Keratinocyte (primary cell): ENCODE data around the gene ZNF862. TPM values are rescaled to one million over a fixed set of nuclear protein-coding genes. Genes with fewer than 3 reads are reported as not detected.
"Not testable (repeated sequence)": the region's sequence is repeated elsewhere in the genome, so short reads cannot be mapped to it uniquely, and the experiment has no call there.

Experiments used
- DNase-seq: peaks from one replicate; pipeline ENCODE4 v3.0.0-alpha.2; 2011; ENCODE audit warnings: low read depth, missing footprints, low spot score
- FAIRE-seq: peaks from 2 replicates; lab custom pipeline; 2011; peaks lifted over from hg19 to GRCh38; lab: Jason Lieb, UNC
- H2AFZ ChIP-seq: 2 replicates; pipeline ENCODE4 v1.6.0; 2012; ENCODE audit warnings: low read length, control low read depth, inconsistent platforms; ENCODE audit not compliant: control insufficient read depth
- H3K27ac ChIP-seq: 2 replicates; pipeline ENCODE4 v1.5.1; 2011; ENCODE audit warnings: low read length; ENCODE audit not compliant: control insufficient read depth, insufficient read depth
- H3K27me3 ChIP-seq: 3 replicates; pipeline ENCODE4 v1.6.0; 2011; ENCODE audit warnings: low read length; ENCODE audit not compliant: control insufficient read depth, insufficient read depth; ENCODE audit errors: extremely low read depth
- H3K36me3 ChIP-seq, 2 experiments: 2 replicates in 1 of 2; 3 replicates in 1 of 2; pipeline ENCODE4 v1.5.1; 2011; ENCODE audit warnings: low read length in 2 of 2, mild to moderate bottlenecking in 1 of 2; ENCODE audit not compliant: control insufficient read depth in 2 of 2, insufficient read depth in 2 of 2; ENCODE audit errors: extremely low read depth in 1 of 2
- H3K4me1 ChIP-seq: 3 replicates; pipeline ENCODE4 v1.5.1; 2011; ENCODE audit warnings: low read length; ENCODE audit not compliant: control insufficient read depth, insufficient read depth; ENCODE audit errors: extremely low read depth
- H3K4me2 ChIP-seq: 3 replicates; pipeline ENCODE4 v1.6.0; 2011; ENCODE audit warnings: low read depth, low read length; ENCODE audit not compliant: control insufficient read depth, insufficient read depth; ENCODE audit errors: extremely low read depth
- H3K4me3 ChIP-seq, 3 experiments: fragments of 200-600 bp in 1 of 3; sonication (generic) in 1 of 3; 2 replicates in 2 of 3; 3 replicates in 1 of 3; pipeline ENCODE4 v1.5.1; 2011 to 2016; ENCODE audit warnings: low read length in 3 of 3, mild to moderate bottlenecking in 3 of 3, control low read depth in 2 of 3, inconsistent platforms in 1 of 3, low read depth in 1 of 3, mixed read lengths in 1 of 3, mixed run types in 1 of 3, moderate library complexity in 1 of 3; ENCODE audit not compliant: control insufficient read depth in 2 of 3, insufficient read depth in 2 of 3; ENCODE audit errors: extremely low read depth in 1 of 3
- H3K79me2 ChIP-seq: 2 replicates; pipeline ENCODE4 v1.6.0; 2012; ENCODE audit warnings: low read length; ENCODE audit not compliant: control insufficient read depth, insufficient read depth
- H3K9ac ChIP-seq: 3 replicates; pipeline ENCODE4 v1.6.0; 2011; ENCODE audit warnings: low read length; ENCODE audit not compliant: control insufficient read depth, insufficient read depth; ENCODE audit errors: extremely low read depth
- H3K9me1 ChIP-seq: 3 replicates; pipeline ENCODE4 v1.6.0; 2011; ENCODE audit warnings: low read length; ENCODE audit not compliant: control insufficient read depth, insufficient read depth; ENCODE audit errors: extremely low read depth
- H3K9me3 ChIP-seq: 2 replicates; pipeline ENCODE4 v1.5.1; 2012; ENCODE audit warnings: low read depth, low read length; ENCODE audit not compliant: control insufficient read depth
- H4K20me1 ChIP-seq: 3 replicates; pipeline ENCODE4 v1.6.0; 2011; ENCODE audit warnings: low read length; ENCODE audit not compliant: control insufficient read depth, insufficient read depth; ENCODE audit errors: extremely low read depth
- dilution Hi-C: fragments of 300-500 bp; cut with MboI; formaldehyde crosslinking; loops from one replicate; pipeline ENCODE4 v1.7.0; 2020; ENCODE audit warnings: low sequenced_read_pairs; ENCODE audit not compliant: extremely low pct_ligation_motif_present
- polyA plus RNA-seq, 5 experiments: library from polyadenylated mRNA; depleted of rRNA in 3 of 5; stranded (reverse) in 3 of 5; stranded (forward) in 1 of 5; unstranded in 1 of 5; fragments of >200 nt; gene quantifications; 1 replicate in 1 of 5; 2 replicates in 3 of 5; 3 replicates in 1 of 5; pipeline versions ENCODE4 v1.2.1 to v1.2.3, GENCODE V29; 2011 to 2012; ENCODE audit warnings: missing spikeins in 2 of 5, low read depth in 1 of 5, low replicate concordance in 1 of 5
- small RNA-seq, 3 experiments: library from RNA; depleted of rRNA; stranded (forward); fragments of <200 nt; gene quantifications; one replicate each; pipeline ENCODE3, GENCODE V24; 2012; ENCODE audit warnings: low read depth in 3 of 3, low replicate concordance in 1 of 3; ENCODE audit not compliant: insufficient read length in 3 of 3

The ZNF862 gene
- polyA plus RNA-seq, 1 donor (not counting 4 experiments of a cell fraction or from before 2014, with no cell fraction given): 10.1 TPM

DNA sequence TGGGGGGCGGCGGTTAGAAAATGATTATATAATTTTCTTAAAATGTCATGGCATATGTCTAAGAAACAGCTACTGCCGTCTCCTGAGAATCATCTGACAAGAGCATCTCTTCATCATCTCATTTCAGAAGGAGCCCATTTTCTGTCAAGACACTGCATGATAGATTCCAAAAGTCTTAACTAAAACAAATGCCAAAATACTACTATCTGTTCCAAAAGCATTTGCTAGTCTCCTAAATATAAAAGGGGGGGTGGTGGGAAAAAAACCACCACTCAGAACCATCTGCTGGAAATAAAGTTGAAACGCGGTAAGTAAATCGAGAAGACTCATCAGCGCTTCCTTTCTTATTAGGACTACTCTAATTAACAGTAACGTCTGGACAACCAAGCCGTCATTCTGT is 72.0 kb downstream of the ZNF862 start:
- H3K4me3 ChIP-seq, H3K27me3 ChIP-seq, H2AFZ ChIP-seq, DNase-seq, H3K27ac ChIP-seq, H3K36me3 ChIP-seq, H3K79me2 ChIP-seq, H3K9ac ChIP-seq, dilution Hi-C loops, H3K4me2 ChIP-seq, H3K9me1 ChIP-seq, H3K9me3 ChIP-seq, FAIRE-seq, H3K4me1 ChIP-seq, H4K20me1 ChIP-seq: not testable (repeated sequence)

DNA sequence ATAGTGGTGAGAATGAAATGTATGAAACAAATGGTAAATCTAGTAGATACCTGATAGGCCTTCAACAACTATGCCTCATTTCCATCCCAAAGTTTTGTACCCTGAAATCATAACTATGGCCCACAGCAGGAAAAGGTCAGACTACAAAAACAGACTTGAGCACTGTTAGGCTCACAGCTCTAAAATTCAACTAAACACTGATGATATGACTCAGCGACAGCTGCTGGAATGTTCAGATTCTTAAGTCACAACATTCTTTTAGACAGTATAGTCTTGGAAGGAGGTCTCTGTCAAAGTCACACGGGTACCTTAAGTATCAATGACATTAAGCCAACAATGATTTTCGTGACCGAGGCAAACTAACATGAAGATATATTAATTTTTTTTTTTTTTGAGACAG is 74.0 kb downstream of the ZNF862 start:
- H3K4me2 ChIP-seq, H3K27me3 ChIP-seq, FAIRE-seq, DNase-seq, H3K4me3 ChIP-seq, H3K9me3 ChIP-seq, H3K27ac ChIP-seq, H3K9ac ChIP-seq, H2AFZ ChIP-seq, H3K36me3 ChIP-seq, H3K79me2 ChIP-seq, dilution Hi-C loops, H3K4me1 ChIP-seq, H4K20me1 ChIP-seq, H3K9me1 ChIP-seq: not testable (repeated sequence)

Small RNA genes within 50 kb of the gene (small RNA-seq; reads per million reads assigned to genes)
- 0 reads per million in 3 experiments for gene AC093458.1

Other genes with a start within 250 kb of the ZNF862 start
- gene ZNF467, start 64.8 kb upstream of the ZNF862 start, polyA plus RNA-seq: 0.31 to 0.93 TPM (median 0.52 TPM) in 3 replicates
- 3.5 to 12.0 TPM (median 5.0 TPM) in 3 replicates for gene ATP6V0E2, start 35.6 kb downstream of the ZNF862 start, polyA plus RNA-seq